Activated CD4-positive, alpha-beta T cell treated with anti-CD3 and anti-CD28 coated beads for 36 hours (primary cell): ENCODE measurements around the gene VPS45. TPM values are rescaled to one million over a fixed set of nuclear protein-coding genes. Genes with fewer than 3 reads are reported as not detected.
"Not testable (repeated sequence)": the region's sequence is repeated elsewhere in the genome, so short reads cannot be mapped to it uniquely, and the experiment has no call there.

ENCODE experiments used
- ATAC-seq: fragments of 200-7000 bp; cut with Tn5 transposase; one replicate; pipeline ENCODE4 v1.10.0; 2021; ENCODE audit warnings: mild to moderate bottlenecking, moderate library complexity
- CTCF ChIA-PET: fragments of 350-600 bp; sonication (Branson Sonifier 250); formaldehyde crosslinking; loops from one replicate; lab custom pipeline; 2021; ENCODE audit warnings: antibody characterized with exemption; lab: Charles Lee
- POLR2A ChIA-PET: fragments of 350-600 bp; sonication (Branson Sonifier 250); formaldehyde crosslinking; loops from one replicate; lab custom pipeline; 2021; ENCODE audit warnings: antibody characterized with exemption, inconsistent platforms; lab: Charles Lee
- DNase-seq: peaks from one replicate; pipeline ENCODE4 v3.0.0-alpha.2; 2020
- H3K27ac Mint-ChIP-seq: one replicate; pipeline ENCODE4 v1.8.0; 2021; ENCODE audit warnings: mixed read lengths
- H3K27me3 Mint-ChIP-seq: one replicate; pipeline ENCODE4 v1.8.0; 2021; ENCODE audit warnings: mixed read lengths
- H3K36me3 Mint-ChIP-seq: one replicate; pipeline ENCODE4 v1.8.0; 2021; ENCODE audit warnings: low read depth, mixed read lengths
- H3K4me1 Mint-ChIP-seq: one replicate; pipeline ENCODE4 v1.8.0; 2021; ENCODE audit warnings: mixed read lengths
- H3K4me3 Mint-ChIP-seq: one replicate; pipeline ENCODE4 v1.8.0; 2021; ENCODE audit warnings: mild to moderate bottlenecking, moderate library complexity, mixed read lengths
- H3K9me3 Mint-ChIP-seq: one replicate; pipeline ENCODE4 v1.8.0; 2021; ENCODE audit warnings: low read depth, mixed read lengths
- intact Hi-C, 2 experiments: fragments of 100-400 bp; cut with DNase I in 1 of 2; cut with micrococcal nuclease in 1 of 2; formaldehyde crosslinking; loops; one replicate each; pipeline versions ENCODE4 v1.14.2 to v1.15.1; 2022 to 2024; cut with DNase I, micrococcal nuclease
- total RNA-seq, 2 experiments: library from RNA; stranded (reverse); gene quantifications; one replicate each; pipeline ENCODE4 v1.2.3, GENCODE V29; 2021

Gene VPS45
- total RNA-seq, 2 experiments from 2014 or later = 18.5 to 20.6 TPM

GRCh38 chr1:150126811-150127210, 59.2 kb downstream of the VPS45 start:
- no peak overlapping the region for H3K27ac Mint-ChIP-seq
- DNase-seq (no peak), ATAC-seq (no peak)
- ChIA-PET POLR2A (no interaction called here), CTCF (interaction anchor here (1.3 kb wide), 1 partner anchor 42 kb away, joined by 3 read pairs; no protein-coding TSS in a partner anchor)
- intact Hi-C loops = no loop called here
- peaks cover 8% of the 10 kb centered on the region for H3K36me3 Mint-ChIP-seq
- H3K4me1 Mint-ChIP-seq = peaks cover 20% of the 10 kb centered on the region
- no peaks in the 10 kb centered on the region for H3K9me3 Mint-ChIP-seq
- H3K4me3 Mint-ChIP-seq = no peak overlapping the region
- H3K27me3 Mint-ChIP-seq = no peaks in the 10 kb centered on the region

- no peaks in the 10 kb centered on the region for H3K9me3 Mint-ChIP-seq
- intact Hi-C loops = no loop called here
- H3K4me1 Mint-ChIP-seq = peaks cover 15% of the 10 kb centered on the region
- POLR2A ChIA-PET = no interaction called here
- H3K27ac Mint-ChIP-seq = no peak overlapping the region
- ATAC-seq (peak; percentile 39), DNase-seq (no peak)
- CTCF ChIA-PET = interaction anchor here (0.6 to 1.7 kb wide), 4 partner anchors 41 to 114 kb away, joined by 3 to 7 read pairs (median 4); no protein-coding TSS in a partner anchor
- no peaks in the 10 kb centered on the region for H3K27me3 Mint-ChIP-seq
- no peak overlapping the region for H3K4me3 Mint-ChIP-seq
- H3K36me3 Mint-ChIP-seq = peaks cover 4% of the 10 kb centered on the region
Measured at GRCh38 chr1:150127464-150127863, 59.9 kb downstream of the VPS45 start.

GRCh38 chr1:150127868-150128267, 60.3 kb downstream of the VPS45 start:
- Mint-ChIP-seq H3K27ac (peak overlapping the region; percentile 69), H3K4me3 (no peak overlapping the region), H3K36me3 (peaks cover 3% of the 10 kb centered on the region), H3K9me3 (no peaks in the 10 kb centered on the region), H3K4me1 (peaks cover 15% of the 10 kb centered on the region), H3K27me3 (no peaks in the 10 kb centered on the region)
- peak; percentile 74 for DNase-seq
- intact Hi-C loops = no loop called here
- CTCF ChIA-PET = interaction anchor here (0.6 to 1.7 kb wide), 5 partner anchors 9 to 648 kb away, joined by 3 to 7 read pairs (median 4); no protein-coding TSS in a partner anchor
- ATAC-seq = peak; percentile 78
- POLR2A ChIA-PET = no interaction called here

- no peak for ATAC-seq
- peaks cover 7% of the 10 kb centered on the region for H3K4me1 Mint-ChIP-seq
Measured at GRCh38 chr1:150132372-150132771, 64.8 kb downstream of the VPS45 start.

GRCh38 chr1:150134537-150134936, 67.0 kb downstream of the VPS45 start:
- CTCF ChIA-PET = interaction anchor here (1.2 kb wide), 1 partner anchor 67 kb away, joined by 3 read pairs; no protein-coding TSS in a partner anchor
- H3K4me1 Mint-ChIP-seq = no peaks in the 10 kb centered on the region
- no peaks in the 10 kb centered on the region for H3K27me3 Mint-ChIP-seq
- POLR2A ChIA-PET = no interaction called here
- intact Hi-C loops = no loop called here
- DNase-seq (no peak), ATAC-seq (no peak)
- no peak overlapping the region for H3K4me3 Mint-ChIP-seq
- H3K36me3 Mint-ChIP-seq = no peaks in the 10 kb centered on the region
- no peaks in the 10 kb centered on the region for H3K9me3 Mint-ChIP-seq
- no peak overlapping the region for H3K27ac Mint-ChIP-seq

More at GRCh38 chr1:150132372-150132771, 64.8 kb downstream of the VPS45 start:
- Mint-ChIP-seq H3K4me3 (no peak overlapping the region), H3K9me3 (no peaks in the 10 kb centered on the region), H3K27me3 (no peaks in the 10 kb centered on the region), H3K27ac (no peak overlapping the region), H3K36me3 (peaks cover 2% of the 10 kb centered on the region)
- POLR2A ChIA-PET = no interaction called here
- DNase-seq = no peak
- CTCF ChIA-PET = interaction anchor here (1.0 to 1.8 kb wide), 3 partner anchors 9 to 54 kb away, joined by 4 to 7 read pairs (median 4); no protein-coding TSS in a partner anchor
- intact Hi-C loops = no loop called here

- H3K4me1 Mint-ChIP-seq, H3K36me3 Mint-ChIP-seq, intact Hi-C loops, H3K9me3 Mint-ChIP-seq, DNase-seq, ATAC-seq, H3K4me3 Mint-ChIP-seq, H3K27ac Mint-ChIP-seq, H3K27me3 Mint-ChIP-seq: not testable (repeated sequence)
- ChIA-PET CTCF (interaction anchor here (1.2 kb wide), 1 partner anchor 66 kb away, joined by 3 read pairs; no protein-coding TSS in a partner anchor), POLR2A (interaction anchor here (0.6 kb wide), 1 partner anchor 69 kb away, joined by 3 read pairs; no protein-coding TSS in a partner anchor)
Measured at GRCh38 chr1:150135400-150135799, 67.8 kb downstream of the VPS45 start.

- POLR2A ChIA-PET = no interaction called here
- Mint-ChIP-seq H3K4me1 (peaks cover 3% of the 10 kb centered on the region), H3K27ac (no peak overlapping the region), H3K4me3 (no peak overlapping the region), H3K36me3 (no peaks in the 10 kb centered on the region), H3K9me3 (no peaks in the 10 kb centered on the region), H3K27me3 (no peaks in the 10 kb centered on the region)
- CTCF ChIA-PET = interaction anchor here (0.6 kb wide), 1 partner anchor 158 kb away, joined by 4 read pairs; no protein-coding TSS in a partner anchor
- DNase-seq = no peak
- ATAC-seq = no peak
- intact Hi-C loops = no loop called here
Measured at GRCh38 chr1:150138044-150138443, 70.5 kb downstream of the VPS45 start.

GRCh38 chr1:150141452-150141851, 73.9 kb downstream of the VPS45 start:
- Mint-ChIP-seq H3K27me3 (no peaks in the 10 kb centered on the region), H3K36me3 (no peaks in the 10 kb centered on the region), H3K9me3 (no peaks in the 10 kb centered on the region), H3K27ac (peak overlapping the region; percentile 28), H3K4me3 (no peak overlapping the region), H3K4me1 (peaks cover 17% of the 10 kb centered on the region)
- no peak for ATAC-seq
- no peak for DNase-seq
- ChIA-PET POLR2A (no interaction called here), CTCF (interaction anchor here (1.0 to 2.0 kb wide), 4 partner anchors 9 to 179 kb away, joined by 3 to 4 read pairs (median 4); no protein-coding TSS in a partner anchor)
- intact Hi-C loops = no loop called here

- POLR2A ChIA-PET = no interaction called here
- H3K36me3 Mint-ChIP-seq = no peaks in the 10 kb centered on the region
Measured at GRCh38 chr1:150142083-150142482, 74.5 kb downstream of the VPS45 start.

GRCh38 chr1:150144606-150145005, 77.0 kb downstream of the VPS45 start:
- ATAC-seq = no peak
- H3K27ac Mint-ChIP-seq = no peak overlapping the region

More at GRCh38 chr1:150142083-150142482, 74.5 kb downstream of the VPS45 start:
- Mint-ChIP-seq H3K4me1 (peaks cover 22% of the 10 kb centered on the region), H3K9me3 (no peaks in the 10 kb centered on the region), H3K4me3 (no peak overlapping the region), H3K27ac (no peak overlapping the region), H3K27me3 (no peaks in the 10 kb centered on the region)
- CTCF ChIA-PET = interaction anchor here (1.7 to 2.0 kb wide), 2 partner anchors 10 to 19 kb away, joined by 4 read pairs; no protein-coding TSS in a partner anchor
- ATAC-seq = no peak
- DNase-seq = no peak
- intact Hi-C loops = no loop called here

GRCh38 chr1:150146016-150146415, 78.4 kb downstream of the VPS45 start:
- H3K36me3 Mint-ChIP-seq, intact Hi-C loops, DNase-seq, ATAC-seq, H3K27ac Mint-ChIP-seq, H3K27me3 Mint-ChIP-seq, H3K9me3 Mint-ChIP-seq, H3K4me3 Mint-ChIP-seq, CTCF ChIA-PET: not testable (repeated sequence)
- POLR2A ChIA-PET = interaction anchor here (0.6 kb wide), 1 partner anchor 218 kb away, joined by 3 read pairs; no protein-coding TSS in a partner anchor
- peaks cover 35% of the 10 kb centered on the region for H3K4me1 Mint-ChIP-seq

More at GRCh38 chr1:150144606-150145005, 77.0 kb downstream of the VPS45 start:
- no peak overlapping the region for H3K4me3 Mint-ChIP-seq
- peaks cover 33% of the 10 kb centered on the region for H3K4me1 Mint-ChIP-seq
- intact Hi-C loops = no loop called here
- H3K9me3 Mint-ChIP-seq = no peaks in the 10 kb centered on the region
- CTCF ChIA-PET = interaction anchor here (1.0 to 1.5 kb wide), 2 partner anchors 18 to 43 kb away, joined by 3 read pairs; no protein-coding TSS in a partner anchor
- no peak for DNase-seq
- POLR2A ChIA-PET = no interaction called here
- H3K27me3 Mint-ChIP-seq = peaks cover 1% of the 10 kb centered on the region
- H3K36me3 Mint-ChIP-seq = no peaks in the 10 kb centered on the region
